GM19023 (cell line): ENCODE results near the gene CTRL.

Experiments used
- ATAC-seq: cut with Tn5 transposase; IDR thresholded peaks from one replicate; pipeline ENCODE4 v1.9.1; 2021; ENCODE audit warnings: mild to moderate bottlenecking, moderate library complexity; ENCODE audit not compliant: unreplicated experiment

The CTRL gene

GRCh38 chr16:67963662-67964321 lies 32.1 kb upstream of the CTRL start:
- ATAC-seq: no peak

- ATAC-seq: no peak
These were observed 31.6 kb upstream of the CTRL start for GRCh38 chr16:67963292-67963661.

GRCh38 chr16:67962135-67962534 lies 30.5 kb upstream of the CTRL start:
- ATAC-seq: no peak

GRCh38 chr16:67961551-67961957 lies 29.9 kb upstream of the CTRL start:
- no peak for ATAC-seq

GRCh38 chr16:67959536-67960329 lies 28.1 kb upstream of the CTRL start:
- ATAC-seq: no peak

- ATAC-seq: no peak
These were observed 26.0 kb upstream of the CTRL start for GRCh38 chr16:67957622-67958021.

GRCh38 chr16:67954421-67955196 lies 22.9 kb upstream of the CTRL start:
- ATAC-seq: no peak

- ATAC-seq: no peak
These were observed 22.1 kb upstream of the CTRL start for GRCh38 chr16:67953641-67954375.

GRCh38 chr16:67951485-67951884 lies 19.8 kb upstream of the CTRL start:
- no peak for ATAC-seq

GRCh38 chr16:67950335-67950843 lies 18.7 kb upstream of the CTRL start:
- no peak for ATAC-seq

- ATAC-seq: no peak
These were observed 18.0 kb upstream of the CTRL start for GRCh38 chr16:67949645-67950044.

- no peak for ATAC-seq
These were observed 16.4 kb upstream of the CTRL start for GRCh38 chr16:67948015-67948414.

- no peak for ATAC-seq
These were observed 15.4 kb upstream of the CTRL start for GRCh38 chr16:67946966-67947558.

- ATAC-seq: no peak
These were observed 14.5 kb upstream of the CTRL start for GRCh38 chr16:67946128-67946569.

- no peak for ATAC-seq
These were observed 13.8 kb upstream of the CTRL start for GRCh38 chr16:67945392-67945933.

GRCh38 chr16:67944690-67945391 lies 13.2 kb upstream of the CTRL start:
- no peak for ATAC-seq

- no peak for ATAC-seq
These were observed 12.2 kb upstream of the CTRL start, which contains the start of gene LCAT for GRCh38 chr16:67943619-67944504. Gene LCAT, minus strand, starts transcription at chr16:67944120. Its CDS starts 19 bp downstream, at chr16:67944101.

GRCh38 chr16:67943256-67943618 lies 11.6 kb upstream of the CTRL start:
- no peak for ATAC-seq
